ENCODE data around the gene TFAP2D.

TFAP2D gene

GRCh38 chr6:50819904-50820868, 106.9 kb downstream of the TFAP2D start:
- DNase-seq: no peak

DNA sequence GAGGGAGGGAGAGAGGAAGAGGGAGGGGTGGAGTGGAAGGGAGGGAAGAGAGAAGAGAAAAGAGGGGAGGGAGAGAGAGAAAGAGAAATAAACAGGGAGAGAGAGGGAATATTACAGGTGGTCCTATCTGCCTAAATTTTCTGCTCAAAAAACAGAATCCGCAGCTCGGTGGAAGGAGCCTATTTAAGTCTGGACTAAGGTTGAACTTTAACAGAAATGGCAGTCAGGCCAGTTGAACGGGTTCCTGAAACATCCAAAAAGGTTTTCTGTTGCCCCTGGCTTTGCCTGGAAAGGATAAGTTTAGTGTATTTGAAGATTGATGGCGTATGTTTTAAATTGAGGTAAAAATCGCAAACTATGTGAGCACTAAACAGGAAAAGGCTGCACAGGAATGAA, 107.5 kb downstream of the TFAP2D start:
- no peak for DNase-seq

DNA sequence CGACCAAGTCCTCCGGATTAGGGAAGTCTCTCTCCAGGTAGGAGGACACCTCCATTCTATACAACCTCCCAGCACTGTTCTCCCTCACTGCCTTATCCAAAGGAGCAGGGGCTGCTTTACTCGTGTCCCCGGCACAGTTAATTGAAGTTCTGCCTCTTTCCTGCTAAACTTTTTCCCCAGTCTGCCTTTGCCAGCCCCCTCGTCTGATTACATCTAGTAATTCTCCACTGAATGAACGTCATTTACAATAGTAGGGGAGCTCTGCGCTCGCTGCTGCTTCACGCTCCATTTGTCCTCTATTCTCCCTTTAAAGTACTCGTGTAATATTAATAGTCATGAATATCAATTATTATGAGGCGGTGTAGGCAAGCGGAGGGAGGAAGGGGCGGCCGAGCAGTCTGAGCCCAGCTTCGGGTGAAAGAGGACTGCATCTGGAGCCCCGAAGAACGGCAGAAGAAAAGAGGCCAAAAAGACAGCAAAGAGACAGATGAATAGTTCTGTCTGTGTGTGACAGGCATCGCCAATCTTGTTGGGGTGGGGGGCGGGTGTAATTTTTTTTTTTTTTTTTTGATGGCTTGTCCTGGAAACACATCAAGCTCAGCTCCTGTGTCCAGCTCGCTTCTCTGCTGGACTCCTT, 108.2 kb downstream of the TFAP2D start:
- no peak for DNase-seq

DNA sequence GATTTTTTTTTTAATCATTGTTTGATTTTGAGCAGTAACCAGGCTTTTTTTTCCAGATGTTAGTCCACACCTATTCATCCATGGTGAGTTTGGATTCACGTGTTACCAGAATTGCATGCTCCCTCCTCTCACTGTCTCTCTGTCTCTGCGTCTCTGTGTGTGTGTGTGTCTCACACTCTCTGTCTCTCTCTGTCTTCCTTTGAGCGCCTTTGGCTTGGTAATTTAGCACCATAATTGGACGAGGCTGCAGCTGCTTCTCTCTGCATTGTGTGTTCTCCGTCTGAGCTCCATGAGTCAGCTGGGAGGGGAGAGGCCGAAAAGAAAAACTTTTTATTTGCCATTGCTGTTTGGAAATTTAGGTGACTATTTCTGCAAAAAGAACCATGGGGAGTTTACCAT, 108.8 kb downstream of the TFAP2D start:
- no peak for DNase-seq

Measured in midbrain (tissue), 1 donor.